ENCODE data around the gene SNTG2. TPM values are rescaled to one million over a fixed set of nuclear protein-coding genes. Genes with fewer than 3 reads are reported as not detected.

SNTG2 gene
- total RNA-seq, 1 experiment from 2014 or later = 20.5 TPM

GRCh38 chr2:1236606-1237005 lies 286.0 kb downstream of the SNTG2 start:
- TF ChIP-seq SMAD4 (CRISPR knock-in tag; IDR thresholded peaks at IDR 0.05) (no peak), HMGA2 (CRISPR knock-in tag; IDR thresholded peaks at IDR 0.05) (no peak), HMGXB4 (CRISPR knock-in tag; IDR thresholded peaks at IDR 0.05) (no peak), CDX4 (CRISPR knock-in tag; IDR thresholded peaks at IDR 0.05; ENCODE audit: borderline replicate concordance) (no peak), NR3C1 (CRISPR knock-in tag; conservative IDR thresholded peaks at IDR 0.05; ENCODE audit: low read depth) (no peak), ZNF425 (CRISPR knock-in tag; conservative IDR thresholded peaks at IDR 0.05) (no peak), USF1 (CRISPR knock-in tag; IDR thresholded peaks at IDR 0.05) (no peak), ZMAT4 (CRISPR knock-in tag; IDR thresholded peaks at IDR 0.05) (no peak), FOXJ3 (CRISPR knock-in tag; IDR thresholded peaks at IDR 0.05; ENCODE audit: borderline replicate concordance) (no peak), IRF1 (CRISPR knock-in tag; IDR thresholded peaks at IDR 0.05) (no peak), KAT7 (CRISPR knock-in tag; IDR thresholded peaks at IDR 0.05; ENCODE audit: borderline replicate concordance) (no peak), E2F1 (CRISPR knock-in tag; IDR thresholded peaks at IDR 0.05) (no peak), JUN (CRISPR knock-in tag; IDR thresholded peaks at IDR 0.05) (no peak), CBFB (CRISPR knock-in tag; IDR thresholded peaks at IDR 0.05; ENCODE audit: low read depth) (no peak), ERG (CRISPR knock-in tag; IDR thresholded peaks at IDR 0.05) (no peak), E2F5 (CRISPR knock-in tag; IDR thresholded peaks at IDR 0.05) (no peak)
- Mint-ChIP-seq H3K9me3 (no peaks in the 10 kb centered on the region), H3K36me3 (peaks cover 16% of the 10 kb centered on the region), H3K4me1 (peaks cover 11% of the 10 kb centered on the region), H3K27ac (no peak overlapping the region), H3K4me3 (no peak overlapping the region), H3K27me3 (ENCODE audit: low read depth) (no peaks in the 10 kb centered on the region)
- CTCF ChIA-PET = no interaction called here
- ATAC-seq (no peak), DNase-seq (ENCODE audit: low spot score) (no peak)
- POLR2A ChIA-PET = no interaction called here
